Hepatocyte (in vitro differentiated cells): ENCODE data around the gene LNPEP. TPM values are rescaled to one million over a fixed set of nuclear protein-coding genes. Genes with fewer than 3 reads are reported as not detected.

Source experiments
- DNase-seq: peaks from one replicate; pipeline ENCODE4 v3.0.0-alpha.2; 2016; ENCODE audit warnings: low spot score
- H2AFZ ChIP-seq: fragments of 200-600 bp; sonication (generic); 2 replicates; pipeline ENCODE4 v1.6.0; 2016; ENCODE audit warnings: antibody characterized with exemption, mild to moderate bottlenecking
- H3K27ac ChIP-seq: fragments of 200-600 bp; sonication (generic); 2 replicates; pipeline ENCODE4 v1.5.1; 2016; ENCODE audit warnings: mild to moderate bottlenecking
- H3K27me3 ChIP-seq: fragments of 200-600 bp; sonication (generic); 2 replicates; pipeline ENCODE4 v1.6.1; 2016
- H3K36me3 ChIP-seq: fragments of 200-600 bp; sonication (generic); replicated peaks from 2 replicates; pipeline ENCODE4 v1.5.1; 2016; ENCODE audit warnings: low read depth; ENCODE audit not compliant: insufficient read depth
- H3K4me1 ChIP-seq: fragments of 200-600 bp; sonication (generic); 2 replicates; pipeline ENCODE4 v1.5.1; 2016; ENCODE audit warnings: mild to moderate bottlenecking, moderate library complexity; ENCODE audit not compliant: insufficient read depth
- H3K4me2 ChIP-seq: fragments of 200-600 bp; sonication (generic); 2 replicates; pipeline ENCODE4 v1.6.0; 2016
- H3K4me3 ChIP-seq: fragments of 200-600 bp; sonication (generic); 2 replicates; pipeline ENCODE4 v1.5.1; 2016; ENCODE audit warnings: mild to moderate bottlenecking
- H3K79me2 ChIP-seq: fragments of 200-600 bp; sonication (generic); 2 replicates; pipeline ENCODE4 v1.6.0; 2017; ENCODE audit warnings: mild to moderate bottlenecking
- H3K9me2 ChIP-seq: fragments of 200-600 bp; sonication (generic); replicated peaks from 2 replicates; pipeline ENCODE4 v1.6.0; 2017; ENCODE audit warnings: mild to moderate bottlenecking; ENCODE audit not compliant: insufficient read depth
- H3K9me3 ChIP-seq: fragments of 200-600 bp; sonication (generic); 2 replicates; pipeline ENCODE4 v1.5.1; 2016; ENCODE audit warnings: low read depth, mild to moderate bottlenecking
- H4K20me1 ChIP-seq: fragments of 200-600 bp; sonication (generic); 2 replicates; pipeline ENCODE4 v1.6.0; 2016; ENCODE audit warnings: mild to moderate bottlenecking; ENCODE audit not compliant: insufficient read depth, poor library complexity, severe bottlenecking
- CTCF ChIP-seq: fragments of 200-600 bp; sonication (generic); IDR thresholded peaks from 2 replicates; pipeline ENCODE4 v1.5.1; 2016; ENCODE audit warnings: antibody characterized with exemption, mild to moderate bottlenecking; ENCODE audit not compliant: poor library complexity
- EZH2 ChIP-seq: fragments of 200-600 bp; sonication (generic); IDR thresholded peaks from 2 replicates; pipeline ENCODE4 v1.6.1; 2016; ENCODE audit warnings: antibody characterized with exemption, mild to moderate bottlenecking, borderline replicate concordance
- EZH2phosphoT487 ChIP-seq: fragments of 200-600 bp; sonication (generic); IDR thresholded peaks from one replicate; pipeline ENCODE4 v1.6.1; 2018; ENCODE audit warnings: antibody characterized with exemption, mild to moderate bottlenecking, low read depth, moderate library complexity; ENCODE audit not compliant: unreplicated experiment, severe bottlenecking
- WGBS: methylation state at CpG from one replicate; pipeline ENCODE4 v1.1.6; 2016; ENCODE audit warnings: low lambda C conversion rate; ENCODE audit errors: missing lambda C conversion rate; 5-methylcytosine and 5-hydroxymethylcytosine counted together
- polyA plus RNA-seq: library from polyadenylated mRNA; unstranded; fragments of >200 nt; fragmentation: Nextera tagmentation; extraction: Ambion mirVana; gene quantifications from 2 replicates; pipeline ENCODE4 v1.2.1, GENCODE V29; 2016
- total RNA-seq: library from RNA; depleted of rRNA; stranded (reverse); fragments of >200 nt; gene quantifications from 2 replicates; pipeline ENCODE4 v1.2.3, GENCODE V29; 2014

Gene LNPEP
- total and polyA plus RNA-seq, 2 experiments from 2014 or later: 4.9 to 32.6 TPM

DNA sequence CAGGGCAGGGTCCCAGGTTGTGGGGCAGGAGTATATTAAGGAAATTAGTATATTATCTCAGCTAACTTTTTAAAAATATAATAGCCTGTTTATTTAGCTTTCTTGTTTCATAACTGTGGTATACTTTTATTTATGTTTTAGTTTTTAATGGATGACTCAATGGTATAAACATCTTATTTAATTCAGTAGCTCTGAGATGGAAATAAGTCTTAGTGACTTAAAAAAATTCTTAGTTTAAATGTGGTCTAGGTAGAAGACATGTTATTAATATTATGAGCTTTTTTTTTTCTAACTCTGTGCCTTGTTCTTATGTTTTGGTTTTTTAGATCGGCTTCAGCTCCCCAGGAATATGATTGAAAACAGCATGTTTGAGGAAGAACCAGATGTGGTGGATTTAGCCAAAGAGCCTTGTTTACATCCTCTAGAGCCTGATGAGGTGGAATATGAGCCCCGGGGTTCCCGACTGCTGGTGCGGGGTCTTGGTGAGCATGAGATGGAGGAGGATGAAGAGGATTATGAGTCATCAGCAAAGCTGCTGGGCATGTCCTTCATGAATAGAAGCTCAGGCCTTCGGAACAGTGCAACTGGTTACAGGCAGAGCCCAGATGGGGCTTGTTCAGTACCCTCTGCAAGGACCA lies 43.1 kb downstream of the LNPEP start:
- no peaks in the 10 kb centered on the region for H3K9me2 ChIP-seq
- WGBS: 55% methylated on average over 5 of the region's 5 CpGs
- H3K4me3 ChIP-seq: no peak overlapping the region
- peak overlapping the region; percentile 17 for H3K27ac ChIP-seq
- no peak overlapping the region for H2AFZ ChIP-seq
- H3K27me3 ChIP-seq: no peaks in the 10 kb centered on the region
- peaks cover 5% of the 10 kb centered on the region for H4K20me1 ChIP-seq
- TF ChIP-seq EZH2phosphoT487 (no peak), EZH2 (no peak), CTCF (no peak)
- no peak overlapping the region for H3K4me2 ChIP-seq
- H3K4me1 ChIP-seq: peaks cover 2% of the 10 kb centered on the region
- no peaks in the 10 kb centered on the region for H3K36me3 ChIP-seq
- no peaks in the 10 kb centered on the region for H3K9me3 ChIP-seq
- DNase-seq: peak; percentile 6
- H3K79me2 ChIP-seq: peaks cover 57% of the 10 kb centered on the region

- Histone ChIP-seq H3K4me3 (no peak overlapping the region), H3K4me2 (no peak overlapping the region), H3K9me2 (no peaks in the 10 kb centered on the region), H3K36me3 (no peaks in the 10 kb centered on the region), H2AFZ (no peak overlapping the region), H3K79me2 (peaks cover 14% of the 10 kb centered on the region), H3K4me1 (peaks cover 13% of the 10 kb centered on the region), H3K27me3 (no peaks in the 10 kb centered on the region), H4K20me1 (no peaks in the 10 kb centered on the region), H3K9me3 (no peaks in the 10 kb centered on the region), H3K27ac (peak overlapping the region; percentile 12)
- 69% methylated on average over 1 of the region's 1 CpG for WGBS
- TF ChIP-seq CTCF: no peak
- TF ChIP-seq EZH2phosphoT487: no peak
- no peak for TF ChIP-seq EZH2
- DNase-seq: peak; percentile 12
Measured at GRCh38 chr5:96984506-96985192, 48.8 kb downstream of the LNPEP start.

- Histone ChIP-seq H4K20me1 (no peaks in the 10 kb centered on the region), H3K4me3 (no peak overlapping the region), H3K9me3 (no peaks in the 10 kb centered on the region), H3K9me2 (no peaks in the 10 kb centered on the region), H3K79me2 (peaks cover 8% of the 10 kb centered on the region), H3K4me1 (peaks cover 13% of the 10 kb centered on the region), H3K4me2 (no peak overlapping the region), H3K36me3 (no peaks in the 10 kb centered on the region), H3K27me3 (no peaks in the 10 kb centered on the region), H2AFZ (no peak overlapping the region), H3K27ac (no peak overlapping the region)
- no peak for TF ChIP-seq EZH2
- no peak for TF ChIP-seq EZH2phosphoT487
- TF ChIP-seq CTCF: no peak
- WGBS: 93% methylated on average over 3 of the region's 3 CpGs
- no peak for DNase-seq
Measured at GRCh38 chr5:96986450-96986849, 50.6 kb downstream of the LNPEP start.
